K562 (cell line): ENCODE data around the gene SCARF2. TPM values are rescaled to one million over a fixed set of nuclear protein-coding genes. Genes with fewer than 3 reads are reported as not detected.
A peak's percentile ranks its signal among the peaks of the same experiment; 100 is the strongest.

Experiments
- ARID3B ChIP-seq: fragments of 250-450 bp; sonication (Bioruptor Pico); IDR thresholded peaks from 2 replicates; pipeline ENCODE4 v1.4.0; 2020; ENCODE audit warnings: borderline replicate concordance
- CCAR2 ChIP-seq: fragments of 200-400 bp; formaldehyde crosslinking; IDR thresholded peaks from 2 replicates; pipeline ENCODE4 v1.6.1; 2017; ENCODE audit warnings: mild to moderate bottlenecking, low read depth, low read length
- CEBPB ChIP-seq: fragments of 450-650 bp; IDR thresholded peaks from 2 replicates; pipeline ENCODE4 v1.6.1; 2016; ENCODE audit warnings: missing genetic modification characterization, missing compliant biosample characterization
- CEBPG ChIP-seq, 3 experiments: fragments of 200-800 bp in 1 of 3; sonication (Bioruptor generic) in 1 of 3; sonication (generic) in 1 of 3; formaldehyde crosslinking in 1 of 3; IDR thresholded peaks in 2 of 3; conservative IDR thresholded peaks in 1 of 3; 2 replicates each; pipeline versions ENCODE4 v1.6.1 to v1.8.0; 2016 to 2022; ENCODE audit warnings: missing compliant biosample characterization in 2 of 3, missing genetic modification characterization in 2 of 3, mild to moderate bottlenecking in 1 of 3, missing genetic modification reagents in 1 of 3
- CHCHD3 ChIP-seq: fragments of 250-450 bp; sonication (Bioruptor Pico); IDR thresholded peaks from 2 replicates; pipeline ENCODE4 v2.1.2; 2022; ENCODE audit warnings: mild to moderate bottlenecking
- CHD4 ChIP-seq: fragments of 200-600 bp; sonication (generic); IDR thresholded peaks from 3 replicates; pipeline ENCODE4 v1.6.1; 2012; ENCODE audit warnings: low read depth, mild to moderate bottlenecking, mixed read lengths, low read length, inconsistent platforms; ENCODE audit not compliant: insufficient read depth, insufficient replicate concordance, poor library complexity, severe bottlenecking
- GTF2E2 ChIP-seq: fragments of 200-800 bp; sonication (Bioruptor generic); IDR thresholded peaks from 2 replicates; pipeline ENCODE4 v1.6.1; 2016; ENCODE audit warnings: missing genetic modification characterization, missing compliant biosample characterization
- JUNB ChIP-seq: fragments of 450-650 bp; formaldehyde crosslinking; conservative IDR thresholded peaks from 2 replicates; pipeline ENCODE4 v1.4.0; 2020; ENCODE audit warnings: mild to moderate bottlenecking
- KDM5B ChIP-seq: fragments of 200-600 bp; sonication (generic); IDR thresholded peaks from 2 replicates; pipeline ENCODE4 v1.6.1; 2012; ENCODE audit warnings: low read depth, mild to moderate bottlenecking, moderate library complexity, low read length, control low read depth, inconsistent platforms; ENCODE audit not compliant: insufficient replicate concordance
- MED1 ChIP-seq: sonication (generic); formaldehyde crosslinking; IDR thresholded peaks from 2 replicates; pipeline ENCODE4 v1.8.1; 2023; ENCODE audit warnings: missing genetic modification reagents, borderline replicate concordance
- MTA3 ChIP-seq: fragments of 450-650 bp; formaldehyde crosslinking; IDR thresholded peaks from 2 replicates; pipeline ENCODE4 v1.6.1; 2017; ENCODE audit warnings: mild to moderate bottlenecking, borderline replicate concordance
- TAF7 ChIP-seq: fragments of 450-650 bp; IDR thresholded peaks from 2 replicates; pipeline ENCODE4 v1.6.1; 2016; ENCODE audit warnings: missing genetic modification characterization, missing compliant biosample characterization
- TCF7 ChIP-seq: sonication (generic); IDR thresholded peaks from 2 replicates; pipeline ENCODE4 v1.6.1; 2016; ENCODE audit warnings: antibody characterized with exemption, borderline replicate concordance
- U2AF1 ChIP-seq: fragments of 200-400 bp; formaldehyde crosslinking; optimal IDR thresholded peaks from 2 replicates; pipeline ENCODE3; 2017; ENCODE audit warnings: mild to moderate bottlenecking, low read depth, low read length, moderate library complexity
- ZNF174 ChIP-seq: fragments of 250-450 bp; sonication (Bioruptor Pico); IDR thresholded peaks from 2 replicates; pipeline ENCODE4 v1.4.0; 2020; ENCODE audit warnings: mild to moderate bottlenecking
- polyA plus RNA-seq, 8 experiments: library from polyadenylated mRNA; depleted of rRNA in 4 of 8; stranded (reverse) in 5 of 8; unstranded in 3 of 8; fragments of >200 nt; fragmentation: Nextera tagmentation in 2 of 8; fragmentation: Illumina TruSeq in 1 of 8; extraction: Ambion mirVana in 2 of 8; extraction: Trizol in 1 of 8; gene quantifications; 2 replicates each; pipeline versions ENCODE4 v1.2.1 to v1.2.3, GENCODE V29; 2011 to 2014; ENCODE audit warnings: inconsistent platforms in 1 of 8, missing spikeins in 1 of 8
- total RNA-seq, 7 experiments: library from RNA; depleted of rRNA in 6 of 7; stranded (reverse); fragments of >200 nt in 6 of 7; fragmentation: Illumina TruSeq in 2 of 7; extraction: Trizol in 2 of 7; gene quantifications; 2 replicates each; pipeline versions ENCODE4 v1.2.1 to v1.2.3, GENCODE V29; 2011 to 2021; ENCODE audit warnings: low replicate concordance in 1 of 7
- TF ChIP-seq, protein P1 (sequence below): fragments of 450-650 bp; formaldehyde crosslinking; IDR thresholded peaks from 2 replicates; pipeline ENCODE4 v1.4.0; 2022; ENCODE audit warnings: missing genetic modification characterization
- TF ChIP-seq, protein P2 (sequence below): fragments of 150-350 bp; conservative IDR thresholded peaks from 2 replicates; pipeline ENCODE4 v1.6.1; 2014; ENCODE audit warnings: low read length

The SCARF2 gene
- total and polyA plus RNA-seq, 9 of the 15 experiments (the other 6 are each of a cell fraction or from before 2014, with no cell fraction given): 0.06 to 0.32 (median 0.21) TPM; not detected in 5

- TF ChIP-seq, protein P1, sequence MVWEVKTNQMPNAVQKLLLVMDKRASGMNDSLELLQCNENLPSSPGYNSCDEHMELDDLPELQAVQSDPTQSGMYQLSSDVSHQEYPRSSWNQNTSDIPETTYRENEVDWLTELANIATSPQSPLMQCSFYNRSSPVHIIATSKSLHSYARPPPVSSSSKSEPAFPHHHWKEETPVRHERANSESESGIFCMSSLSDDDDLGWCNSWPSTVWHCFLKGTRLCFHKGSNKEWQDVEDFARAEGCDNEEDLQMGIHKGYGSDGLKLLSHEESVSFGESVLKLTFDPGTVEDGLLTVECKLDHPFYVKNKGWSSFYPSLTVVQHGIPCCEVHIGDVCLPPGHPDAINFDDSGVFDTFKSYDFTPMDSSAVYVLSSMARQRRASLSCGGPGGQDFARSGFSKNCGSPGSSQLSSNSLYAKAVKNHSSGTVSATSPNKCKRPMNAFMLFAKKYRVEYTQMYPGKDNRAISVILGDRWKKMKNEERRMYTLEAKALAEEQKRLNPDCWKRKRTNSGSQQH (CRISPR knock-in tag): peak; percentile 3; the same call in 1 of the 2 replicates
- no peak for TF ChIP-seq U2AF1
- TF ChIP-seq MED1 (CRISPR knock-in tag): 0 out of 2 replicates have a peak, but pooled peaks have one; percentile 81
- no peak for TF ChIP-seq GTF2E2
- no peak for TF ChIP-seq KDM5B
- TF ChIP-seq TAF7: 0 out of 2 replicates have a peak, but pooled peaks have one; percentile 22
- TF ChIP-seq ARID3B: peak; percentile 84; the same call in 1 of the 2 replicates
- TF ChIP-seq, protein P2, sequence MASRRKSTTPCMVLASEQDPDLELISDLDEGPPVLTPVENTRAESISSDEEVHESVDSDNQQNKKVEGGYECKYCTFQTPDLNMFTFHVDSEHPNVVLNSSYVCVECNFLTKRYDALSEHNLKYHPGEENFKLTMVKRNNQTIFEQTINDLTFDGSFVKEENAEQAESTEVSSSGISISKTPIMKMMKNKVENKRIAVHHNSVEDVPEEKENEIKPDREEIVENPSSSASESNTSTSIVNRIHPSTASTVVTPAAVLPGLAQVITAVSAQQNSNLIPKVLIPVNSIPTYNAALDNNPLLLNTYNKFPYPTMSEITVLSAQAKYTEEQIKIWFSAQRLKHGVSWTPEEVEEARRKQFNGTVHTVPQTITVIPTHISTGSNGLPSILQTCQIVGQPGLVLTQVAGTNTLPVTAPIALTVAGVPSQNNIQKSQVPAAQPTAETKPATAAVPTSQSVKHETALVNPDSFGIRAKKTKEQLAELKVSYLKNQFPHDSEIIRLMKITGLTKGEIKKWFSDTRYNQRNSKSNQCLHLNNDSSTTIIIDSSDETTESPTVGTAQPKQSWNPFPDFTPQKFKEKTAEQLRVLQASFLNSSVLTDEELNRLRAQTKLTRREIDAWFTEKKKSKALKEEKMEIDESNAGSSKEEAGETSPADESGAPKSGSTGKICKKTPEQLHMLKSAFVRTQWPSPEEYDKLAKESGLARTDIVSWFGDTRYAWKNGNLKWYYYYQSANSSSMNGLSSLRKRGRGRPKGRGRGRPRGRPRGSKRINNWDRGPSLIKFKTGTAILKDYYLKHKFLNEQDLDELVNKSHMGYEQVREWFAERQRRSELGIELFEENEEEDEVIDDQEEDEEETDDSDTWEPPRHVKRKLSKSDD: no peak
- TF ChIP-seq CHCHD3 (CRISPR knock-in tag): no peak
- TF ChIP-seq CHD4: no peak
- no peak for TF ChIP-seq TCF7
- 0 out of 2 replicates have a peak, but pooled peaks have one; percentile 41 for TF ChIP-seq JUNB
- no peak for TF ChIP-seq CEBPB (tag)
- 0 out of 2 replicates have a peak, but pooled peaks have one; percentile 9 for TF ChIP-seq MTA3
- TF ChIP-seq ZNF174: no peak
- TF ChIP-seq CCAR2: no peak
- TF ChIP-seq CEBPG (CRISPR knock-in tag; IDR thresholded peaks at IDR 0.05): 0 out of 2 replicates have a peak, but pooled peaks have one; percentile 12
- no peak for TF ChIP-seq CEBPG (tag; conservative IDR thresholded peaks at IDR 0.05 in 1 of 2, IDR thresholded peaks at IDR 0.05 in 1 of 2)
Observed at GRCh38 chr22:20420157-20420842, 17.3 kb downstream of the SCARF2 start (continued).
